ENCODE results near the gene BMP8B.
A peak's percentile ranks its signal among the peaks of the same experiment; 100 is the strongest.

The BMP8B gene

DNA sequence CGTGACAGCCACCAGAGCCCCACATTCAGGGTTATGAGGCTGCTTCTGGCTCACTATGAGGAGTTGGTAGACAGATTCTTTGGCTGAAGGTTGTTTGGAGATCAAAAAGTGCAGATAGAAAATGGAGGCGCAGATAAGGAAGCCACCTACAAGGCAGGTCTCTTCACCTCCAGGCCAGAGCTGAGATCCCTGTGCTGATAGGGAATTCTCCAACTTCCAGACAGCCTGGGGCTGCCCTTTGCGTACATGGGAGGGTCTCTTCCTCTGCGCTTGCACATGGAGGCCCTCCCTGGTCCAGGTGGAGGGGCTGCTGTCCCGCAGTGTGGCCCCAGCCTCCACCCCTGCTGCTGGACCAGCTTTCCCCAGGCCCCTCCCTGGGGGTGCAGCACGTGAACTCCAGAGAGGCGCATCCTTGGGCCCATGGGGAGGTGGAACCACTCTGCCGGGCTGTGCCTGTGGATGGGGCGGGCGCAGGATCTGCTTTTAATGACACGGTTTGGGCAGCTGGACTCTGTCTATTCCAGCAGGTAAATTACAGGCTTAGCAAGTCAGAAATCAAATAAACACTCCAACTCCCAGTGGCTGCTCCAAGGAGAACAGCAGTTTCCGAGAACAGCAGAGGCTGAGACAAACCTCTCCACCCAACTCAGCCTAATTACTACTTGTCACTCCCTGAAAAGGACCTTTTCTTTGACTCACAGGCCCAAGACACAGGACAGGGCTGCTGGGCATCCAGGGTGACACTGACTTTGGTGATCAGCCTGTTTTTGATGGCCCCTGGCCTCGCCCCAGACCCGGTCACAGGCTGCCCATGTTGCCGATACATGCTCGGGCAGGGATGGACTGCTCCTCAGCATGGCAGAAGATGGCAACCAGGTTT, 29.9 kb downstream of the BMP8B start:
- FAIRE-seq, result no peak

DNA sequence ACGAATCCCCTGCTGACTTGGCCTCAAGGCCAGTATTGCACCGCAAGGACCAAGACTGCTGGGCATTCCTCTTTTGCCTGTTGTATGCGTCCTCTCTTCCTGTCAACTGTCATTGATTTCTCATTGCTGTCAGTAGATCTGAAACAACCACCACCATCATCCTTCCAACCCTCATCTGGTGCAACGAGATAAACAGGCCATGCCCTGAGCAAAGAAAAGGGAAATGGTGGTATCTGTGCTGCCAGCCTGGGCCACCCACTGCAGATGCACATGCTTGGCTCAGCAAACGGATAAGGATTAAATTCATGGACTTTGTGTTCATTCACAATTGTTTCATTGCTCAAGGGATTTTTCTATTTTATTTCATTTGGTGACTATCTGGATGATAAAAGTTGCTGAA, 31.2 kb downstream of the BMP8B start:
- FAIRE-seq, result no peak

DNA sequence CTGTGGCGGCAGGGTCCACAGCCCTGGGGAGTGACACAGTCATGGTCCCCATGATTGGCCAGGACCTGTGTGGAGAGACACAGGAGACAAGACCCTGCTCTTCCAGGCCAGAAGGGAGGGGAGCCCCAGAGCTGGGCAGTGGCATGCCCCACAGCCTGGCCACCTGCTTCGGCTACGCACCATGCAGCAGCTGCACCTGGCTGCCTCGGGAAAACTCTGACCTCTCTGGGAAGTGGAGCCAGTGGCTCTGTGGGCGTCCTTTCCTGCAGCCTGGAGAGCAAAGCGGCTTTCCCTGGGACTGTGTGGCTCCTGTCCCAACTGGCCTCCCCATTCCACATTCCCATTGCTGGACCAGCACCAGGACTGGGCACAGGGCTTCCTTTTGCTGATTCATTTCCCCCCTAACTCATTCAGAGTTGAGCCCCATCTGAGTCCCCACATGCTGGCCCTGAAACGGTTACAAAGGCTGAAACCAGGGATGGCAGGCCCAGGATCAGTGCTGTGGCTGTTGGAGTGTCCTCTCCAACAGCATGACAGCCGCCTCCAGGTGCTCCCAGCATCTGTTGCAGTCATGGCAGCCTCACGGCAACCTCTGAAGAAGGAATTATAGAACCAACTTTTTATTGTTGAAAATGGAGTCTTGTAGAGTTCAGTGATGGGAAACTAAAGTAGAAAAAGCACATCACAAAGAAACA, 32.6 kb downstream of the BMP8B start:
- no peak for FAIRE-seq

DNA sequence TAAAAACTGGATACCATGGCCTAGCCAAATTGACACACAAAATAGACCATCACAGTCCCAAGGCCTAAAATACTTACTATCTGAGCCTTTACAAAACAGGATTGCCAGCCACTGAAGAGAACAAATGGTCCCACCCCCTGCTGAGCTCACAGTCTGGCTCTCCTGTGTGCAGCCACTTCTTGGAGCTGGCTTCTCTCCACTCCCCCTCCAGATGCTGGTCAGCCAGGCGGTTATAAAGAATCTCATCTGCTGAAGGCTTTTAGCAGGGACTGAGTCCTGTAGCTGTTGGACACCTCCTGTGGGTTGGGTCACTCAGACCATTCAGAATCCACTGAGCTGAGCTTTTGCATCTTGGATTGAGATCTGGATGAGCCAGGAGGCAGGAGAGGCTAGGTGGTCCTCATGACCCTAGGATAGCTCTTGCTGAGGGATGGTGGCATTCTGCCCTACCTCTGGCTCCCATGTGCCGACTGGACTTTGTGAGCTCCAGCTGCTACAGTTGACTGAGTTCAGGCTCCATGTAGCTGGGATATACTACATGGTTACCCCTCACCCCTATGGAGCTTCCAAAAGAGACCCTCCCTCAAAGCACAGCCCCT, 33.7 kb downstream of the BMP8B start:
- no peak for FAIRE-seq

DNA sequence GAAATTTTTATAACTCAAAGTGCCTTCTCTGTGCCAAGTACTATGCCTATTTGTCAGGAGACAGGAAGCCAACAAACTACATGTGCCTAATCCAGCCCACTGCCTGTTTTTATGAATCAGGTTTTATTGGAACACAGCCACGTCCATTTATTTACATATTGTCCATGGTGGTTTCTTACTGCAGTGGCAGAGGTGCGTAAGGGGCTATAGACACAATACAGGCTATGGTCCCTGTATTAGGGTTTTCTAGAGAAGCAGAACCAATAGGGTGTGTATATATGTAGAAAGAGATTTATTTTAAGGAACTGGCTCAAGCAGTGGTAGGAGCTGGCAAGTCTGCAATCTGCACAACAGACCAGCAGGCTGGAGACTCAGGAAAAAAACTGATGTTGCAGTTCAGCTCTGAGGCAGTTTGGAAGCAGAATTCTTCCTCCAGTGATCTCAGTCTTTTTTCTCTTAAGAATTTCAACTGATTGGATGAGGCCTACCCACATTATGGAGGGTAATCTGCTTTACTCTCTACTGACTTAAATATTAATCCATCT, 34.6 kb downstream of the BMP8B start:
- FAIRE-seq, result no peak

DNA sequence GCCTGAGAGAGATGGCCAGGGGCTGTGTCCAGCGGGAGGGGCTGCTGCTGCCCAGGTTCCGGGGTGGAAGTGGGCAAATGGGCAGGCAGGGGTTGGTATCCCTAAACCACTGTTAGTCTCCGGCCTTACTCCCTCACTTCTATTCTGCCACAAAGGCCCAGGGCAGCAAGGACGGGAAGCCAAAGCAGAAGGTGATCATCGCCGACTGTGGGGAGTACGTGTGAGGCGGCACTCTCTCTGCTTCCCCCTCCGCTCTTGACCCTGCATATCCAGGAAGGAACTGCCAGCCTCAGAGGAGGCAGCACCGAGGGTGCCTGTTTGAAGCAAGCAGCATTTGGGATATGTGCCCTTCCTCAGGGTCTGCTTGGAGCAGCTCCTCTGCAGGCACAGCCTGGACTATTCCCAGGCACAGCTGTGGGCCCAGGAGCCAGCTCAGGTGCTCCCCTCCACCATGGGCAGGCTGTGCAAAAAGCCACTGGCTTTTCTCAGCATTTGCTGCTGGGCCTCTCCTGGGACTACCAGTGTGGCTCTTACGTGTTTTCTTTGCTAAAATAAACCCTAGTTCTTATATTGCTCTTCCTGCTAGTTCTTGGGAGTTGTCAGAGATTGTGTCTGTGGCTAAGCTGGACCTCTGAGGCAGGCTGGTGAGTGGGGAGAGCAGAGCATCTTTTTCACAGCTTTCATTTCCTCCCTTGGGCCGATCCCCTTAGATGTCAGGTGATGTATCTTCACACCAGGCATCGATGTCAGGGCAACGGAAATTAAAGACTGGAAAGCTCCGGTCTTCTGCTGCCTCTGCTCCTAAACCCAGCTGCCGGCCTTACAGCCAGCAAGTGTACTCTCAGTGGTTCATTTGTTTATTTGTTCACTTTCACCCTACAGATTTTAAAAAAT, 35.3 kb downstream of the BMP8B start:
- FAIRE-seq, result no peak

DNA sequence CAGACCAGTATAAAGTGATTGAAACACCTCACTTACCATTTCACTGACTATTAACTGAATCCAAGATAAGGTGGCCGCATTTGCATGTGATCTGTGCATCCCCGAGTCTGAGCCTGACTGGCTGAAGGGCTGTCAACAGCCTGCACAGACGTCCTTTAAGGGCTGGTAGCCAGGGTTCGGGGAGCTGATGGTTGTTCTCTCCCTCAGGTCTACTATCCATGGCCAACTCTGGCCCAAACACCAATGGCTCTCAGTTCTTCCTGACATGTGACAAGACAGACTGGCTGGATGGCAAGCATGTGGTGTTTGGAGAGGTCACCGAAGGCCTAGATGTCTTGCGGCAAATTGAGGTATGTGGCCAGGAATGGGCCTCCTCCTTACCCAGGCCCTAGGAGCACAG, 36.0 kb downstream of the BMP8B start:
- FAIRE-seq, result no peak

DNA sequence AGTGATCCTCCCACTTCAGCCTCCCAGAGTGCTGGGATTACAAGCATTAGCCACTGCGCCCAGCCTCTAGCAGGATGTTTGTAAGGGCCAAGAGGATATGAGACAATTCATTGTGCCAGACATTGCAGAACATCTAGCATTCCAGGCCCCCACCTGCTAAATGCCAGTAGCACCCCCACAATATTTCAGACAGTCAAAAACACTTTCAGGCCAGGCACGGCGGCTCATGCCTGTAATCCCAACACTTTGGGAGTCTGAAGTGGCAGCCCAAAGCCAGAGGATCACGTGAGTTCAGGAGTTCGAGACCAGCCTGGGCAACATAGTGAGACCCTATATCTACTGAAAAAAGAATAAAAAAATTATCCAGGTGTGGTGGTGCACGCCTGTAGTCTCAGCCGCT, 37.1 kb downstream of the BMP8B start:
- no peak for FAIRE-seq

DNA sequence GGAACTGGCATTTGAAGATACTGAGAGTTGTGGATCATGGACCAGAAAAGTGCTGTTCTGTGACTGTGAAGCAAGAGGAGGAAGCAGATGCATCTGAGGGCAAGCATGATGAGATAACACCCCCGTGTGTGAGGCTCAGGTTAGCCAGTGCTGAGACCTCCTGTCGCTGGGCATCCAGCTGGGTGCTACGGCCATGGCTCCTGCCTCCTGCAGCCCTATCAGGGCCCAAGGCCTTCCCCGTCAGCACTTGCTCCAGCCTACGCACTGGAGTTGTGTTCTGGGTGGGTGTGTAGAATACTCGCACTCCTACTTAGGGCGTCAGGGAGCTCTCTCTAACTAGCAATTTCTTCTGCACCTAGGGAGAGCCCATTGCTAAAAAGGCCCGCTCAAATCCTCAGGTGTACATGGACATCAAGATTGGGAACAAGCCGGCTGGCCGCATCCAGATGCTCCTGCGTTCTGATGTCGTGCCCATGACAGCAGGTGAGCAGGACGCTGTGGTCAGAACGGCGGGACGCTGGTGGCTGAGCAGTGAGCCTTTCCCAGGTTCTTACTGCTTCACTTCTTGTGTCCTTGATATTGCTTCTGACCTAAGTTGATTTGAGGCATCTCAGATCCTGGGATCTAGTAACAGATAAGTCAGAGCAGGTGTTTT, 43.5 kb downstream of the BMP8B start:
- no peak for FAIRE-seq

DNA sequence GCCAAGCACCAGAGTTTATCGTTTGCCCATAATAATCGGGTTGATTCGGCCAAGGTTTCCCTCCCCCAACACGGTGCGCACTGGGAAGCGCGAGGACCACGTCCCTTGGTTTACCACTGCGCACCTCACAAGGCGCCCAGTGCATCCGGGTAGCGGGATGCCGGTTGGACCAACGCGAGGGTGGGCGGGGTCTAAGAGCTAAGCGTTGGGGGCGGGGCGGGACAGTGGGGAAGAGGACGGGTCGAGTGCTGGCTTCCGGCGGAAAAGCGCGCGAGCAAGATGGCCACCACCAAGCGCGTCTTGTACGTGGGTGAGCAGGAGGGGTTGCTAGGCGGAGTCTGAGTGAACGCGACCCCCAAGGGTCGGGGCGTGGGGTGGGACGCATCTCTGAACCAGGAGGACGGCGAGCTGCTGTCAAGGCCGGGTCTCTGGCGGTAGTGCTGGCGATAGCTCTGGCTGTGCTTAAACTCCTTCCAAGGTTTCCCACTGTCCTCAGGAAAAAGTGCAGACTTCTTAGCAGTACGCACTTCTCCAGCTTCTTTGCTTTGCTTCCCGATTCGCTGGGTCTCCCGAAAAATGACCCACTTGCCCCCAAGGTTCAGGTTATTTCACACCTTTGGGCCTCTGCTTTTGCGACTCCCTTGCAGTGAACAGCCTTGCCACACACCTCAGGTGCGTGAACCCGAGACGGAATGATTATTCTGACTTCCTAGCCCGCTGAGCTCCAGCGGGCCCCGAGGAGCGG, 49.9 kb downstream of the BMP8B start, which contains the start of gene PPIE:
PPIE (plus strand) TSS at position 261 of the 745 bp plus-strand sequence; CDS start at position 280, 19 bp downstream.
- FAIRE-seq, result no peak

DNA sequence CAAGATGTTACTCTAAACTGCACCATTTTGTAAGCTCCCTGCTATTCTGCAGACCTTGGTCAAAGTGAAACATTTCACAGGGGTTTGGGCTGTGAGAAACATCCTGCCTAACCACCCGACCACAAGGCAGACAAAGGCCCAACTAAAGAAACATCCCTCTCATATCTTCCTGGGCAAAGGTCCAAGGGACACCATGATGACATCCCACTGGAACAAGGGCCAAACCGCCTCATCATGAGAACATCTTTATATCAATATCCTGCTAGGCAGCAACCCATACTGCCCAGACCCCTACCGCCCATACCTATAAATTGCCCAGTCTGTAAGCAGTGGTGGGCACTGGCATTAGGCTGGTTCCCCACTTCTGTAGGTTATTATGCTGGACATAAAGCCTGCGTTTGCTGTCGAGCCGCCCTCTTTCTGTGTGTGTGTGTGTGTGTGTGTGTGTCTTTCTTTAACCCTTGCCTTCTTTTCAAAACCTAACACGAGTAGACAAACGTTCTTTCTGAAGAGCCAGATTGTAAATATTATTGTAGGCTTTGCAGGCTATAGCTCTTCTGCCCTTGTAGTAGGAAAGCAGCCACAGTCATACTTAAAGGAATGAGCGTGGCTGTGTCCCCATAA, 51.0 kb downstream of the BMP8B start:
- FAIRE-seq, result no peak

DNA sequence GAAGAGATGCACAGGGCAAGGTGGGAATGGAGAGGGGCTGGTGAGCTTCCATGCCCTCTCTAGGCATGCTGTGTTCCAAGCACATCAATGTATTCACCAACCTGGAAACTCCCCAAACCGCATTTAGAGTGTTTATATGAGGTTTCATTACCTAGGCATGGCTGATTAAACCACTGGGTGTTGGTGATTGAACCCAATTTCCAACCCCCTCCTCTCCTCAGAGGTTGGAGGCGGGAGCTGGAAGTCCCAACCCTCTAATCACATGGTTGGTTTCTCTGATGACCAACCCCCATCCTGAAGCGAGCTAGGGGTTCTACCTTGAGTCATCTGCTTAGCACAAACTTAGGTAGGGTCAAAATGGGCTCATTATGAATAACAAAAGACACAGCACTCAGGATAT, 52.9 kb downstream of the BMP8B start:
- no peak for FAIRE-seq

DNA sequence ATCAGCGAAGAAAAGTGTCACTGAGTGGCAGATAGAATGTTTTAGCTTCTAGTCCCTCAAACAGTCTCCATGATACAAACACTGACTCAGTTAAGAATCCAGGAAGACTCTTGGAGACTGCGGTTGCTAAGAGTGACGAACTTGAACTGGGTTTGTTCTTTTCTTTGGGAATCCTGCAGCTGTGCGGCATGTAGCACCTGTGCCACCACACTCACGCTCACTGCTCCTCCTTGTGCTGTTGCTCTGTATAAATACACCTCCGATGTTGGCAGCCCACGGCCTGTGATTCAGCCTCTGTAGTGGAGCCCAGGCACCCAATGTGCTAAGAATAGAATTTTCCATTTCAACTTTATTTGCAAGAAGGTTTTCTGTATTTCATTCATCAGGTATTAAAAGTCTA, 55.5 kb downstream of the BMP8B start:
- peak; percentile 66 for FAIRE-seq

DNA sequence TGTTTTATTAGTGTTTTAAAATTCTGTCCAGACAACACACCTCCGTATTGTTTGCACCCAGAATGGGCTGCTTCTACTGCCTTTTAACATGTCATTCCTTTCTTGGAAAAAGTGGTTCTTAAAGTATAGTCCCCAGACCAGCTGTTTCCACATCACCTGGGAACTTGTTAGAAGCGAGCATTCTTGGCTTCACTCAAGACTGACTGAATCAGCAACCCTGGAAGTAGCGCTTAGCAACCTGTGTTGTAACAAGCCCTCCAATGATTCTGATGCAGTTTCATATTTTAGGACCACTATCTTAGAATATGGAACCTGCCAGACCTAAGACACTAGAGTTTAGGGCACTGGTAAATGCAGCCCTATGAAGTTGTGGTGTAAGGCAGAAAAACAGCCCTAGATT, 55.9 kb downstream of the BMP8B start:
- FAIRE-seq, result no peak

DNA sequence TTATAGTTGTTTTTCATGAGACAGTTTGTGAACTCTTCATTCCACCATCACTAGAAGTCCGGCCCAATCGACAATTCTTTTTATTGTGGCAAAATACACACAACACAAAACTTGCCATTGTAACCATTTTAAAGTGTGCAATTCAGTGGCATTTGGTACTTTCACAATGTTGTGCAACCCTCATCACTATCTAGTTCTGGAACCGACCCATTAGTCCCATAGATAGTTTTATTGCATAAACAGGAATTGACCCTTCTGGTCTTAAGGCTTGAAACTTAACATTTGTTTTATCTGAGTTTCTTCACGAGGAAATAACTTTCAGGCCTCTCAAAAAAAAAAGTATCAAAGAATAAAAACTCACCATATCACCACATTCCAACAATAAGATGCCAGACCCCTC, 58.8 kb downstream of the BMP8B start:
- FAIRE-seq, result no peak

DNA sequence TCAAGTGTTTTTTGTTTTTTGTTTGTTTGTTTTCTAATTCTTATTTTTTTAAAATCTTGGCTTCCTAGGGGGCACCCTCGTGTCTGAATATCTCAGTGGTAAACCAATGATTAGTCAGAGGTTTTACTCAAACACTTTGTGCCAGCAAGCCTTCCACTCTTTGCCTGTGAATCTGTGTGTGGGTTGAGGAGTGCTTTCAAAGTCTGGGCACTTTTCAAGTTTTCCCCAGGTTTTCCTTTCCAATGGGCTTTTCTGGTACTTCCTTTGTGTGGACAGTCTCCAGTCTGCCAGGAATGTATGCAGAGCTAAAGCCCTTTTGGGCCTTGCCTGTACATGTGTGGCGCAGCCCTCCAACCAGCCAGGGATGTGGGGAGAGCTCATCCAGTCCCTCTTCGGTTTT, 59.6 kb downstream of the BMP8B start:
- no peak for FAIRE-seq

DNA sequence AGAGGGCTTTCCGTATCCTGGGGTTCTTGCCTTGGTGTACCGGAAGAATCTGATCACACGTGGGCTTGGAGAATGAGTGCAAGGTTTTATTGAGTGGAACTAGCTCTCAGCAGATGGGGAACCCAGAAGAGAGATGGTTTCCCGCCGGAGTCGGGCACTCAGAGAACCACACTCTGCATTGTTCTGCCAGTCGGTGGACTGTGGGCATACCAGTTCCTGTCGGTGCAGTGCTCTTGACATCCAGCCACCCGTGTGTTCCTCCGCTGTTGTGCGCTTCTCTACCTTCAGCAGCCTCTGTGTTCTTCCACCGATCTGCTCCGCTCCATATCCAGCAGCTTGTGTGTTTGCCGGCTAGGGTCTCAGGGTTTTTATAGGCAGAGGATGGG, 60.7 kb downstream of the BMP8B start:
- FAIRE-seq, result no peak

DNA sequence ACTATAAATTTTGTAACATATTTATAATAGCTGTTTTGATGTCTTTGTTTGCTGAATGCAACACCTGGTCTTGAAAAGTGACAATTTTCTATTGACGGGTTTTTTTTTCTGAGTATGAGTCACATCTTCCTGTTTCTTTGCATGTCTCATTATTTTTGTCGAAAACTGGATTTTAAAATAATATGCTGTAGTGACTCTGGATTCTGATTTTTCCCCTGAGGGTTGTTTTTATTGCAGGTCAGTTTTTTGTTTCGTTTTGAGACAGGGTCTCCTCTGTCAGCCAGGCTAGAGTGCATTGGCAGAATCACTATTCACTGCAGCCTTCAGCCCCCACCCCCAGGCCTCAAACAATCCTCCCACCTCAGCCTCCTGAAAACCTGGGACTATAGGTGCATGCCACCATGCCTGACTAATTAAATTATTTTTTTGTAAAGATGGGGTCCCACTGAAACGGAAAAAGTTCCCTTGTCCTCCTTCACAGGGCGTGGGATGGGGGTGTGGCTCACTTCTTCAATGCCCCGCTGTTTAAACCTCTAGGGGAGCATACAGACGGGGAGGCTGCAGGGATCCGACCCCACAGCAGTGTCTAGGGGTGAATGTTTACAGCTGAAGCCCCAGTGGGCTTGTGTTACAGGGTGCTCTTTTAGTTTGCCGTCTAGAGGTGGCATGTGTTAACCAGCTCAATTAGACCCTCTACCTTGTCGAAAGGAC, 61.3 kb downstream of the BMP8B start:
- FAIRE-seq, result no peak

DNA sequence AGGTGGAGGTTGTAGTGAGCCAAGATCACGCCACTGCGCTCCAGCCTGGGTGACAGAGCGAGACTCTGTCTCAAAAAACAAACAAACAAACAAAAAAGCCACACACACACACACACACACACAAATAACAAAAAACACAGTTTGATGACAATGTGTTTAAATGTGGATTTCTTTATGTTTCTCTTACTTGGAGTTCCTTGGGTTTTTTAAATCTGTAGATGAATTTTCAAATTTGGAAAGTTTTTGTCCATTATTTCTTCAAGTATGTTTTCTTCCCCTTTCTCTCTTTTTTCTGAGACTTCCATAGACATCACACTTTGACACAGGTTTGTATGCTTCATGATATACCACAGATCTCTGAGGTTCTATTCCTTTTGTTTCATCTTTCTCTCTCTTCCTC, 62.1 kb downstream of the BMP8B start:
- FAIRE-seq, result no peak

DNA sequence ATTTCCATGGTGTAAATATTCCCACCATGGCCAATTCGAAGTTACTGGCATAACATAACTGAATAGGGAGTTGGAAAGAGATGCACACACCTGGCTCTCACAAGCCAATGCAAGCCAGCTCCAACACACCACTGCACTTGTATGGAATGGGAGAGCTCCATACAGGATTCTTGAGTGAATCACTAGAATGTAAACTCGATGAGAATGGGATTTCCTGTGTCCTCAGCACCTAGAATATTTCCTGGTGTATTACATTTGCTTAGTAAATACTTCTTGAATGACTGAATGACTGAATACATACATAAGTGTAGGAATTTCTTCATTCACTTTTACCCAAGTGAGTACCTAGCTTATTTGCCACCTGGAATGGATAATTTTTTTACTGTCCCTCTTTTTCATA, 66.2 kb downstream of the BMP8B start:
- FAIRE-seq, result no peak
